K562 (cell line): ENCODE data around the gene TBC1D3B.

ENCODE experiments used
- CBX1 ChIP-seq: sonication (generic); IDR thresholded peaks from 2 replicates; pipeline ENCODE4 v1.6.1; 2016; ENCODE audit warnings: antibody characterized with exemption, low read depth, mild to moderate bottlenecking
- ESRRB ChIP-seq: fragments of 250-450 bp; sonication (Bioruptor Pico); IDR thresholded peaks from 2 replicates; pipeline ENCODE4 v1.5.0; 2020; ENCODE audit warnings: mild to moderate bottlenecking, moderate library complexity, borderline replicate concordance
- GABPB1 ChIP-seq: sonication (generic); formaldehyde crosslinking; IDR thresholded peaks from 2 replicates; pipeline ENCODE4 v1.8.0; 2022; ENCODE audit warnings: mild to moderate bottlenecking, missing genetic modification reagents
- POLR2A ChIP-seq: fragments of 450-650 bp; conservative IDR thresholded peaks from 2 replicates; pipeline ENCODE4 v1.6.1; 2016
- RBM39 ChIP-seq: fragments of 200-400 bp; formaldehyde crosslinking; optimal IDR thresholded peaks from 2 replicates; pipeline ENCODE3; 2018; ENCODE audit warnings: low read depth, low read length
- SNIP1 ChIP-seq: fragments of 450-650 bp; IDR thresholded peaks from 2 replicates; pipeline ENCODE4 v1.7.1; 2017; ENCODE audit warnings: low read depth, mild to moderate bottlenecking
- TARDBP ChIP-seq: fragments of 450-650 bp; IDR thresholded peaks from 2 replicates; pipeline ENCODE4 v1.6.1; 2016
- TF ChIP-seq, protein P1 (sequence below): sonication (generic); formaldehyde crosslinking; IDR thresholded peaks from 2 replicates; pipeline ENCODE4 v1.8.1; 2023; ENCODE audit warnings: mild to moderate bottlenecking, missing genetic modification reagents
- TF ChIP-seq, protein P2 (sequence below), 3 experiments: IDR thresholded peaks in 2 of 3; conservative IDR thresholded peaks in 1 of 3; 2 replicates each; pipeline ENCODE4 v1.5.1; 2011 to 2012; ENCODE audit warnings: low read length in 3 of 3, mild to moderate bottlenecking in 3 of 3, control low read depth in 2 of 3, improper control_type of control experiment in 1 of 3, inconsistent platforms in 1 of 3, low read depth in 1 of 3, mixed read lengths in 1 of 3, moderate library complexity in 1 of 3; ENCODE audit not compliant: insufficient read depth in 2 of 3
- TF ChIP-seq, protein P3 (sequence below), 2 experiments: IDR thresholded peaks in 1 of 2; conservative IDR thresholded peaks in 1 of 2; 2 replicates each; pipeline ENCODE4 v1.6.1; 2016; ENCODE audit warnings: low read depth in 2 of 2, mild to moderate bottlenecking in 1 of 2, missing compliant biosample characterization in 1 of 2, missing genetic modification characterization in 1 of 2, moderate library complexity in 1 of 2

DNA sequence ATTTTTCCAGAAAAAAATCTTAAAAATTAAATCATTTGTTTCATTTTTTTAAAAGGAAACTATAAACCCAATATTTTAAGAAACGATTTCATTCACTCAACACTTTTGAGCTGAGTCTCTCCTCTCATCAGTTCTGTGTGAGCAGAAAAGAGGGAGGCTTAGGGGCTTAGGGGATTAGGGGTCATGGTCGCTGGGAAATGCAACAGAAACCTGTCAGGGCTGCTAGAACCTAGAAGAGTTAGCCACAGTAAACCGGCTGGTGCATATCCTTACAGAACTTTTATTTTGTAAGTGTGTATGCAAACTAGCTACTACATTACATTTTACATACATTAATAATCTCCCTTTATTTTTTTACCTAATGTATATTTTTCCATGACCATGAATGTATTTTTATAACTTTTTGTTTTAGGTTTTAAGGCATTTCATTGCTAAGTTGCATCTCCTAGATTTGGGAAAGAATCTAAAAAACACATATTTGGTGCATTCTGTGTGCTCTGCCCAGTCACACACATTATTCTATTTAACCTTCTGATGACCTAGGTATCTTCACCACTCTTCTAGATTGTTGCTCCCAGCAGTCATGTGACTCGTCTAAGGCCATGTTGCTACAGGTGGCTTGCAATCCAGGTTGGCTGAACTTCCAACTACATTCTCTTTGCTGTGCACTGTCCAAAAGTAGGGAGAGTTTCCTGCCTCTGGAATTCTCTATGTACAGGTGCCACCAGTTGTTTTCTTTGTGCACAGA, 24.4 kb downstream of the TBC1D3B start:
- TF ChIP-seq, protein P1, sequence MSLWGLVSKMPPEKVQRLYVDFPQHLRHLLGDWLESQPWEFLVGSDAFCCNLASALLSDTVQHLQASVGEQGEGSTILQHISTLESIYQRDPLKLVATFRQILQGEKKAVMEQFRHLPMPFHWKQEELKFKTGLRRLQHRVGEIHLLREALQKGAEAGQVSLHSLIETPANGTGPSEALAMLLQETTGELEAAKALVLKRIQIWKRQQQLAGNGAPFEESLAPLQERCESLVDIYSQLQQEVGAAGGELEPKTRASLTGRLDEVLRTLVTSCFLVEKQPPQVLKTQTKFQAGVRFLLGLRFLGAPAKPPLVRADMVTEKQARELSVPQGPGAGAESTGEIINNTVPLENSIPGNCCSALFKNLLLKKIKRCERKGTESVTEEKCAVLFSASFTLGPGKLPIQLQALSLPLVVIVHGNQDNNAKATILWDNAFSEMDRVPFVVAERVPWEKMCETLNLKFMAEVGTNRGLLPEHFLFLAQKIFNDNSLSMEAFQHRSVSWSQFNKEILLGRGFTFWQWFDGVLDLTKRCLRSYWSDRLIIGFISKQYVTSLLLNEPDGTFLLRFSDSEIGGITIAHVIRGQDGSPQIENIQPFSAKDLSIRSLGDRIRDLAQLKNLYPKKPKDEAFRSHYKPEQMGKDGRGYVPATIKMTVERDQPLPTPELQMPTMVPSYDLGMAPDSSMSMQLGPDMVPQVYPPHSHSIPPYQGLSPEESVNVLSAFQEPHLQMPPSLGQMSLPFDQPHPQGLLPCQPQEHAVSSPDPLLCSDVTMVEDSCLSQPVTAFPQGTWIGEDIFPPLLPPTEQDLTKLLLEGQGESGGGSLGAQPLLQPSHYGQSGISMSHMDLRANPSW (CRISPR knock-in tag) = no peak
- TF ChIP-seq CBX1 = no peak
- TF ChIP-seq TARDBP = no peak
- TF ChIP-seq ESRRB (CRISPR knock-in tag) = no peak
- TF ChIP-seq POLR2A = no peak
- TF ChIP-seq SNIP1 = no peak
- TF ChIP-seq, protein P2, sequence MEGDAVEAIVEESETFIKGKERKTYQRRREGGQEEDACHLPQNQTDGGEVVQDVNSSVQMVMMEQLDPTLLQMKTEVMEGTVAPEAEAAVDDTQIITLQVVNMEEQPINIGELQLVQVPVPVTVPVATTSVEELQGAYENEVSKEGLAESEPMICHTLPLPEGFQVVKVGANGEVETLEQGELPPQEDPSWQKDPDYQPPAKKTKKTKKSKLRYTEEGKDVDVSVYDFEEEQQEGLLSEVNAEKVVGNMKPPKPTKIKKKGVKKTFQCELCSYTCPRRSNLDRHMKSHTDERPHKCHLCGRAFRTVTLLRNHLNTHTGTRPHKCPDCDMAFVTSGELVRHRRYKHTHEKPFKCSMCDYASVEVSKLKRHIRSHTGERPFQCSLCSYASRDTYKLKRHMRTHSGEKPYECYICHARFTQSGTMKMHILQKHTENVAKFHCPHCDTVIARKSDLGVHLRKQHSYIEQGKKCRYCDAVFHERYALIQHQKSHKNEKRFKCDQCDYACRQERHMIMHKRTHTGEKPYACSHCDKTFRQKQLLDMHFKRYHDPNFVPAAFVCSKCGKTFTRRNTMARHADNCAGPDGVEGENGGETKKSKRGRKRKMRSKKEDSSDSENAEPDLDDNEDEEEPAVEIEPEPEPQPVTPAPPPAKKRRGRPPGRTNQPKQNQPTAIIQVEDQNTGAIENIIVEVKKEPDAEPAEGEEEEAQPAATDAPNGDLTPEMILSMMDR (IDR thresholded peaks at IDR 0.05 in 2 of 3, conservative IDR thresholded peaks at IDR 0.05 in 1 of 3; ENCODE audit: insufficient read depth in 2 of 3, low read depth in 1 of 3, low read length in 3 of 3) = no peak
- no peak for TF ChIP-seq GABPB1 (CRISPR knock-in tag)
- TF ChIP-seq, protein P3, sequence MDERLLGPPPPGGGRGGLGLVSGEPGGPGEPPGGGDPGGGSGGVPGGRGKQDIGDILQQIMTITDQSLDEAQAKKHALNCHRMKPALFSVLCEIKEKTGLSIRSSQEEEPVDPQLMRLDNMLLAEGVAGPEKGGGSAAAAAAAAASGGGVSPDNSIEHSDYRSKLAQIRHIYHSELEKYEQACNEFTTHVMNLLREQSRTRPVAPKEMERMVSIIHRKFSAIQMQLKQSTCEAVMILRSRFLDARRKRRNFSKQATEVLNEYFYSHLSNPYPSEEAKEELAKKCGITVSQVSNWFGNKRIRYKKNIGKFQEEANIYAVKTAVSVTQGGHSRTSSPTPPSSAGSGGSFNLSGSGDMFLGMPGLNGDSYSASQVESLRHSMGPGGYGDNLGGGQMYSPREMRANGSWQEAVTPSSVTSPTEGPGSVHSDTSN (CRISPR knock-in tag; IDR thresholded peaks at IDR 0.05; ENCODE audit: low read depth) = no peak
- TF ChIP-seq, protein P3 (tag; conservative IDR thresholded peaks at IDR 0.05; ENCODE audit: low read depth) = no peak
- TF ChIP-seq RBM39 = no peak
